Liver (tissue), 3 donors: ENCODE measurements around the gene AOPEP.

Source experiments
- ATF3 ChIP-seq: IDR thresholded peaks from 2 replicates; pipeline ENCODE4 v1.6.1; 2016; ENCODE audit warnings: antibody characterized with exemption
- CTCF ChIP-seq: fragments of 150-350 bp; IDR thresholded peaks from 2 replicates; pipeline ENCODE4 v1.5.1; 2017; ENCODE audit warnings: improper control_type of control experiment, low read depth, low read length; ENCODE audit not compliant: missing input control
- GABPA ChIP-seq, 2 donors: IDR thresholded peaks in 1 of 2; conservative IDR thresholded peaks in 1 of 2; 2 replicates each; pipeline ENCODE4 v1.6.1; 2016; ENCODE audit warnings: antibody characterized with exemption in 2 of 2, mild to moderate bottlenecking in 1 of 2, moderate library complexity in 1 of 2
- MAX ChIP-seq: IDR thresholded peaks from 2 replicates; pipeline ENCODE4 v1.6.1; 2016; ENCODE audit warnings: antibody characterized with exemption
- RAD21 ChIP-seq, 2 donors: IDR thresholded peaks; 2 replicates each; pipeline ENCODE4 v1.6.1; 2016; ENCODE audit warnings: antibody characterized with exemption in 2 of 2, mild to moderate bottlenecking in 2 of 2
- RXRA ChIP-seq, 2 donors: IDR thresholded peaks; 2 replicates each; pipeline ENCODE4 v1.6.1; 2017 to 2018; ENCODE audit warnings: antibody characterized with exemption in 2 of 2, mild to moderate bottlenecking in 1 of 2
- SP1 ChIP-seq: IDR thresholded peaks from 2 replicates; pipeline ENCODE4 v1.6.1; 2018; ENCODE audit warnings: antibody characterized with exemption, mild to moderate bottlenecking
- TAF1 ChIP-seq: conservative IDR thresholded peaks from 2 replicates; pipeline ENCODE4 v1.6.1; 2016; ENCODE audit warnings: antibody characterized with exemption, mild to moderate bottlenecking
- YY1 ChIP-seq: IDR thresholded peaks from 2 replicates; pipeline ENCODE4 v1.6.1; 2016; ENCODE audit warnings: antibody characterized with exemption, mild to moderate bottlenecking
- donor health status: healthy.
- donor health status: healthy.

GRCh38 chr9:95109456-95109855, 383.0 kb downstream of the AOPEP start:
- no peak for TF ChIP-seq CTCF
- TF ChIP-seq TAF1: no peak
- TF ChIP-seq YY1: no peak
- TF ChIP-seq ATF3: no peak
- TF ChIP-seq GABPA (IDR thresholded peaks at IDR 0.05 in 1 of 2, conservative IDR thresholded peaks at IDR 0.05 in 1 of 2): no peak
- no peak for TF ChIP-seq RXRA (IDR thresholded peaks at IDR 0.05)
- no peak for TF ChIP-seq MAX
- TF ChIP-seq RAD21 (IDR thresholded peaks at IDR 0.05): no peak
- no peak for TF ChIP-seq SP1
